M059J (cell line): Measurements from ENCODE around the gene HHATL. TPM values are rescaled to one million over a fixed set of nuclear protein-coding genes. Genes with fewer than 3 reads are reported as not detected.
"Not testable (repeated sequence)": the region's sequence is repeated elsewhere in the genome, so short reads cannot be mapped to it uniquely, and the experiment has no call there.

ENCODE experiments used
- DNase-seq: peaks from one replicate; pipeline ENCODE4 v3.0.0-alpha.2; 2012; ENCODE audit warnings: low read depth
- total RNA-seq: library from RNA; depleted of rRNA; stranded (reverse); fragments of >200 nt; shearing (Covaris generic); gene quantifications from 2 replicates; pipeline ENCODE4 v1.2.3, GENCODE V29; 2014

HHATL gene
- total RNA-seq, 1 experiment from 2014 or later = not detected

- DNase-seq = no peak
Measured at GRCh38 chr3:42733501-42734262, 31.1 kb upstream of the HHATL start.

GRCh38 chr3:42732829-42733459, 30.3 kb upstream of the HHATL start:
- no peak for DNase-seq

- no peak for DNase-seq
Measured at GRCh38 chr3:42732196-42732828, 29.7 kb upstream of the HHATL start.

GRCh38 chr3:42731476-42732195, 29.0 kb upstream of the HHATL start:
- no peak for DNase-seq

GRCh38 chr3:42730706-42731420, 28.3 kb upstream of the HHATL start:
- no peak for DNase-seq

GRCh38 chr3:42730294-42730693, 27.7 kb upstream of the HHATL start:
- no peak for DNase-seq

GRCh38 chr3:42729404-42730145, 27.0 kb upstream of the HHATL start:
- no peak for DNase-seq

- no peak for DNase-seq
Measured at GRCh38 chr3:42728668-42729364, 26.2 kb upstream of the HHATL start.

GRCh38 chr3:42728056-42728455, 25.5 kb upstream of the HHATL start:
- no peak for DNase-seq

- no peak for DNase-seq
Measured at GRCh38 chr3:42725454-42725853, 22.9 kb upstream of the HHATL start.

GRCh38 chr3:42723219-42723618, 20.6 kb upstream of the HHATL start:
- no peak for DNase-seq

- not testable (repeated sequence) for DNase-seq
Measured at GRCh38 chr3:42722442-42722841, 19.8 kb upstream of the HHATL start.

- DNase-seq = no peak
Measured at GRCh38 chr3:42721690-42722089, 19.1 kb upstream of the HHATL start.

- no peak for DNase-seq
Measured at GRCh38 chr3:42720126-42720525, 17.5 kb upstream of the HHATL start.

GRCh38 chr3:42719002-42719401, 16.4 kb upstream of the HHATL start:
- DNase-seq = no peak

- no peak for DNase-seq
Measured at GRCh38 chr3:42718338-42718737, 15.7 kb upstream of the HHATL start.

GRCh38 chr3:42717306-42717705, 14.7 kb upstream of the HHATL start:
- no peak for DNase-seq

- no peak for DNase-seq
Measured at GRCh38 chr3:42714171-42714852, 11.7 kb upstream of the HHATL start.

GRCh38 chr3:42713747-42714146, 11.1 kb upstream of the HHATL start:
- DNase-seq = no peak
